MCF 10A (cell line): ENCODE measurements around the gene ZNF800. TPM values are rescaled to one million over a fixed set of nuclear protein-coding genes. Genes with fewer than 3 reads are reported as not detected.

Experiments
- BruUV-seq: library from RNA; stranded (reverse); fragments of 400-500 nt; replicated peaks from 2 replicates; lab custom pipeline; 2021; lab: Mats Ljungman, UMichigan
- CTCF ChIA-PET: fragments of 300-600 bp; sonication (Branson Sonifier 250); formaldehyde crosslinking; extraction: SDS; loops from one replicate; lab custom pipeline; 2021; ENCODE audit warnings: antibody characterized with exemption, inconsistent platforms; lab: Yijun Ruan, JAX
- POLR2A ChIA-PET: fragments of 300-600, 350-650 bp; sonication (Branson Sonifier 250); formaldehyde crosslinking; extraction: SDS; loops from one replicate; lab custom pipeline; 2020; ENCODE audit warnings: antibody characterized with exemption, inconsistent platforms; lab: Yijun Ruan, JAX
- DNase-seq: peaks from one replicate; pipeline ENCODE4 v3.0.0-alpha.2; 2018; ENCODE audit not compliant: unreplicated experiment
- H3K27ac Mint-ChIP-seq: one replicate; pipeline ENCODE4 v1.8.0; 2022; ENCODE audit warnings: mild to moderate bottlenecking, low read depth, mixed read lengths; ENCODE audit not compliant: unreplicated experiment
- H3K27me3 Mint-ChIP-seq: one replicate; pipeline ENCODE4 v1.8.0; 2022; ENCODE audit warnings: mixed read lengths; ENCODE audit not compliant: insufficient read depth, unreplicated experiment
- H3K36me3 Mint-ChIP-seq: one replicate; pipeline ENCODE4 v1.8.0; 2022; ENCODE audit warnings: mild to moderate bottlenecking, moderate library complexity, mixed read lengths; ENCODE audit not compliant: insufficient read depth, unreplicated experiment
- H3K4me1 Mint-ChIP-seq: one replicate; pipeline ENCODE4 v1.8.0; 2022; ENCODE audit warnings: mixed read lengths; ENCODE audit not compliant: insufficient read depth, unreplicated experiment
- H3K4me3 Mint-ChIP-seq: one replicate; pipeline ENCODE4 v1.8.0; 2022; ENCODE audit warnings: mild to moderate bottlenecking, moderate library complexity, mixed read lengths; ENCODE audit not compliant: unreplicated experiment
- H3K9me3 Mint-ChIP-seq: one replicate; pipeline ENCODE4 v1.8.0; 2022; ENCODE audit warnings: mixed read lengths; ENCODE audit not compliant: unreplicated experiment
- intact Hi-C: fragments of 100-400 bp; cut with micrococcal nuclease; formaldehyde crosslinking; loops from 2 replicates; pipeline ENCODE4 v1.14.1; 2022
- total RNA-seq: library from RNA; stranded (reverse); gene quantifications from 2 replicates; pipeline ENCODE4 v1.2.3, GENCODE V29; 2022
- TF ChIP-seq, protein P1 (sequence below): fragments of 200-600 bp; IDR thresholded peaks from one replicate; pipeline ENCODE4 v1.8.0; 2022; ENCODE audit warnings: antibody characterized with exemption, mild to moderate bottlenecking; ENCODE audit not compliant: unreplicated experiment

The ZNF800 gene
- total RNA-seq, 1 experiment from 2014 or later, result 51.7 TPM

DNA sequence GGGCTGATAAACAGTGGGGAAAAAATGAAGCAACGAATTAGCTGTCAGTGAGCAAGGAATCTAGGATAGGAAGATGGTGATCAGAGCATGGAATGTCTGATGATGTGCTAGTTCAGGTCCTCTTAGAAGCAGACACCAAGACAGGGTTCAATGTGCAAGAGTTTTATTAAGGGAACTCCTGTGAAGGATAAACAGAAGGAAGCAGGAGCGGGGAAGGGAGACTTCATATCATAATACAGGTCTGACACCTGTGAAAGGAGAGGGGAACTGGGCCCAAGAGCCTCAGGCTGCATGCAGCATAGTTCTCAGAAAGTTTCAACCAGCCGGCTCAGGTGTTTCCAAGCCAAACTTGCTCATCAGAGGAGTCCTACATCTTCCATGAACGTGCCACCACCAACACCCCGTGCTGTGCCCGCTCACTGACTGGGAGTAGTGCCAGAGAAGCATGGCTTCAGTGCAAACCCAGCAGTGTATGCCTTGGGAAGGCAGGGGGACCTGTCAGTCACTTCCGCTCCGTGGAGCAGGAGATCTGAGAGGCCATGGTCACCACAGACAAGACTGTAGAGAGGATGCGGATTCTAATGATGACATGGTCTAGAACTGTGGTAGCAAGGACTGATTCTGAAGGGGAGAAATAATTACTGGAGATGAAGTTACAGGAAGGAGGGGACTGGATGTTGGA, 45.8 kb downstream of the ZNF800 start:
- Mint-ChIP-seq H3K36me3 (peaks cover 8% of the 10 kb centered on the region), H3K27me3 (no peaks in the 10 kb centered on the region), H3K9me3 (no peaks in the 10 kb centered on the region), H3K27ac (peak overlapping the region; percentile 42), H3K4me1 (no peaks in the 10 kb centered on the region), H3K4me3 (peak overlapping the region; percentile 50)
- ChIA-PET CTCF (interaction anchor here (0.7 to 1.8 kb wide), 3 partner anchors 36 to 252 kb away, joined by 3 to 6 read pairs (median 3); no protein-coding TSS in a partner anchor), POLR2A (interaction anchor here (0.7 to 1.1 kb wide), 2 partner anchors 41 to 46 kb away, joined by 3 read pairs; partner anchors contain the start of gene ZNF800)
- DNase-seq, result no peak
- intact Hi-C loops, result loop anchor here (10.0 kb wide), 1 partner anchor 168 kb away; no protein-coding TSS in a partner anchor
- BruUV-seq, result no TSS peak
- TF ChIP-seq, protein P1, sequence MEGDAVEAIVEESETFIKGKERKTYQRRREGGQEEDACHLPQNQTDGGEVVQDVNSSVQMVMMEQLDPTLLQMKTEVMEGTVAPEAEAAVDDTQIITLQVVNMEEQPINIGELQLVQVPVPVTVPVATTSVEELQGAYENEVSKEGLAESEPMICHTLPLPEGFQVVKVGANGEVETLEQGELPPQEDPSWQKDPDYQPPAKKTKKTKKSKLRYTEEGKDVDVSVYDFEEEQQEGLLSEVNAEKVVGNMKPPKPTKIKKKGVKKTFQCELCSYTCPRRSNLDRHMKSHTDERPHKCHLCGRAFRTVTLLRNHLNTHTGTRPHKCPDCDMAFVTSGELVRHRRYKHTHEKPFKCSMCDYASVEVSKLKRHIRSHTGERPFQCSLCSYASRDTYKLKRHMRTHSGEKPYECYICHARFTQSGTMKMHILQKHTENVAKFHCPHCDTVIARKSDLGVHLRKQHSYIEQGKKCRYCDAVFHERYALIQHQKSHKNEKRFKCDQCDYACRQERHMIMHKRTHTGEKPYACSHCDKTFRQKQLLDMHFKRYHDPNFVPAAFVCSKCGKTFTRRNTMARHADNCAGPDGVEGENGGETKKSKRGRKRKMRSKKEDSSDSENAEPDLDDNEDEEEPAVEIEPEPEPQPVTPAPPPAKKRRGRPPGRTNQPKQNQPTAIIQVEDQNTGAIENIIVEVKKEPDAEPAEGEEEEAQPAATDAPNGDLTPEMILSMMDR, result no peak

DNA sequence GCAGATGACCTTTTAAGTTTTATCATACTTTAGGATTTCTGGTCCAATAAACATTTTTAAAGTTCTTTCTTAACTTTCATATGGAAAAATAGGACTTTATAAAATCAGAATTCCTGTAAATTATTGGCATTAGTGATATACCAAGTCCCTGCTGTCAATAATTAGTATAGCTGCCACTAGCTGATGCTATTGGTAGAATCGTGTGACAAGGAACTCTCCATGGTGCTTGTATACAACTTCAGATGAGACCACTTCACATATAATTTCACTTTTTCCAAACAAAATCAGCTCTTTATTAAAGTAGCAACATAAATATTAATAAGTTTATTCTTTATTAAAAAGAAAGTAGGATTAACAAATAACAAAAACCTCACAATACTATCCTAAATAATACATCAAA, 49.9 kb downstream of the ZNF800 start:
- TF ChIP-seq, protein P1, result no peak
- POLR2A ChIA-PET, result interaction anchor here (0.6 to 1.1 kb wide), 5 partner anchors 14 to 1583 kb away, joined by 3 to 5 read pairs (median 4); partner anchors contain the start of gene ZNF800
- H3K27ac Mint-ChIP-seq, result no peak overlapping the region
- peaks cover 5% of the 10 kb centered on the region for H3K36me3 Mint-ChIP-seq
- no peak overlapping the region for H3K4me3 Mint-ChIP-seq
- no TSS peak for BruUV-seq
- no peak for DNase-seq
- intact Hi-C loops, result loop anchor here (10.0 kb wide), 1 partner anchor 172 kb away; no protein-coding TSS in a partner anchor
- CTCF ChIA-PET, result interaction anchor here (0.6 kb wide), 1 partner anchor 338 kb away, joined by 3 read pairs; no protein-coding TSS in a partner anchor
- peaks cover 7% of the 10 kb centered on the region for H3K27me3 Mint-ChIP-seq
- H3K9me3 Mint-ChIP-seq, result no peaks in the 10 kb centered on the region
- no peaks in the 10 kb centered on the region for H3K4me1 Mint-ChIP-seq

DNA sequence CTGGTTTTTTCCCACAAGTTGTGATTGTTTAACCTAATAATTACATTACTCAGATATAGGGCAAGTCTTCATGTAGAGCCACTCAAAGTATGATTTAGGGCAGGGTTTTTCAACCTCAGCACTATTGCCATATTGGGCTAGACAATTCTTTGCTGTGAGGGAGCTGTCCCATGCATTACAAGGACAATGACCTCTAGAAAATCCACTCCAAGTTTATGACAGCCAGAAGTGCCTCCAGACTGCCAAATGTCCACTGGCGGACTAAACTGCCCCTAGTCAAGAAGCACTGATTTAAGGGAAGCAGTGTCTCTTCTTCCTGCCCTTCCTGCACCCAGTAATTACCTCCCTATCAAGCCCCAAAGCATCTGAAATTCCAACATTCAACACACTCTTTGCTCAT, 54.4 kb downstream of the ZNF800 start:
- DNase-seq, result no peak
- CTCF ChIA-PET, result interaction anchor here (0.6 to 0.9 kb wide), 3 partner anchors 15 to 1053 kb away, joined by 3 to 4 read pairs (median 3); no protein-coding TSS in a partner anchor
- no peak overlapping the region for H3K4me3 Mint-ChIP-seq
- H3K4me1 Mint-ChIP-seq, result no peaks in the 10 kb centered on the region
- intact Hi-C loops, result no loop called here
- no peaks in the 10 kb centered on the region for H3K36me3 Mint-ChIP-seq
- no peak overlapping the region for H3K27ac Mint-ChIP-seq
- no TSS peak for BruUV-seq
- TF ChIP-seq, protein P1, result no peak
- POLR2A ChIA-PET, result no interaction called here
- H3K9me3 Mint-ChIP-seq, result no peaks in the 10 kb centered on the region
- peaks cover 28% of the 10 kb centered on the region for H3K27me3 Mint-ChIP-seq

DNA sequence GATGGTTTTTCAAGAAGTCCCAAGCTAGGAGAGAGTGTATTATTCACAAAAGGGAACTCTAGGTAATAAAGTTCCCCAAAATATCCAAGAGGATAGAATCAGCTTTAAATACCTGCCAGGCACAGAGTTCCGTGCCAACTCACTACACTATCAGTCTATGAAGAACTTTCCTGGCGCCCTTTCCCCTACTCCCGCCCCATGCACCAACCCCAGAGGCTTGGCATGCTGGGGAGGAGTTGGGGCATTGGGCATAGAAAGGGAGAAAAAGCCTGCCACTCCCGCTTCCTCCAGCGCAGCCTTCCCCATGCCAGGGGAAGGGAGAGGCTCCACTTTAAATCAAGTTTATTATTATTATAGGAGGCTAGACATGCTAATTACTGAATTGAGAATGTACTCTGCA, 54.9 kb downstream of the ZNF800 start:
- no TSS peak for BruUV-seq
- Mint-ChIP-seq H3K9me3 (no peaks in the 10 kb centered on the region), H3K36me3 (no peaks in the 10 kb centered on the region), H3K4me1 (no peaks in the 10 kb centered on the region), H3K4me3 (no peak overlapping the region), H3K27me3 (peaks cover 34% of the 10 kb centered on the region), H3K27ac (no peak overlapping the region)
- intact Hi-C loops, result no loop called here
- ChIA-PET CTCF (interaction anchor here (0.6 kb wide), 1 partner anchor 117 kb away, joined by 3 read pairs; no protein-coding TSS in a partner anchor), POLR2A (no interaction called here)
- DNase-seq, result no peak
- TF ChIP-seq, protein P1, result no peak
